CD8-positive, alpha-beta memory T cell (primary cell): ENCODE data around the gene DBNL. TPM values are rescaled to one million over a fixed set of nuclear protein-coding genes. Genes with fewer than 3 reads are reported as not detected.

ENCODE experiments used
- CTCF ChIA-PET: fragments of 350-600 bp; sonication (Branson Sonifier 250); formaldehyde crosslinking; loops from one replicate; lab custom pipeline; 2021; ENCODE audit warnings: antibody characterized with exemption; lab: Charles Lee
- POLR2A ChIA-PET: fragments of 350-600 bp; sonication (Branson Sonifier 250); formaldehyde crosslinking; loops from one replicate; lab custom pipeline; 2021; ENCODE audit warnings: antibody characterized with exemption; lab: Charles Lee
- DNase-seq, 5 donors: peaks; one replicate each; pipeline versions ENCODE4 v3.0.0 to v3.0.0-alpha.2; 2020 to 2022; ENCODE audit warnings: mixed read lengths in 1 of 5
- H3K27ac ChIP-seq: one replicate; pipeline ENCODE4 v1.7.0; 2013; ENCODE audit warnings: low read depth, mild to moderate bottlenecking, low read length, moderate library complexity
- H3K27me3 ChIP-seq: 2 replicates; pipeline ENCODE4 v1.7.0; 2013; ENCODE audit warnings: low read length, mild to moderate bottlenecking; ENCODE audit not compliant: insufficient read depth, poor library complexity, severe bottlenecking
- H3K36me3 ChIP-seq: 2 replicates; pipeline ENCODE4 v1.7.0; 2013; ENCODE audit warnings: mild to moderate bottlenecking, low read length, moderate library complexity; ENCODE audit not compliant: insufficient read depth
- H3K4me1 ChIP-seq: 2 replicates; pipeline ENCODE4 v1.7.0; 2013; ENCODE audit warnings: mild to moderate bottlenecking, low read length, moderate library complexity; ENCODE audit not compliant: insufficient read depth
- H3K4me3 ChIP-seq: 2 replicates; pipeline ENCODE4 v1.7.0; 2013; ENCODE audit warnings: mild to moderate bottlenecking, low read length
- H3K9me3 ChIP-seq: 2 replicates; pipeline ENCODE4 v1.7.0; 2013; ENCODE audit warnings: mild to moderate bottlenecking, low read length
- H3K27ac Mint-ChIP-seq, 8 donors: one replicate each; pipeline ENCODE4 v1.8.0; 2020 to 2021; ENCODE audit warnings: mixed read lengths in 8 of 8, mild to moderate bottlenecking in 6 of 8, inconsistent platforms in 3 of 8, moderate library complexity in 3 of 8
- H3K27me3 Mint-ChIP-seq, 2 donors: one replicate each; pipeline ENCODE4 v1.8.0; 2020 to 2021; ENCODE audit warnings: mixed read lengths in 2 of 2, mild to moderate bottlenecking in 1 of 2, moderate library complexity in 1 of 2
- H3K36me3 Mint-ChIP-seq, 3 donors: one replicate each; pipeline ENCODE4 v1.8.0; 2020 to 2021; ENCODE audit warnings: mixed read lengths in 3 of 3, inconsistent platforms in 1 of 3, mild to moderate bottlenecking in 1 of 3
- H3K4me1 Mint-ChIP-seq, 3 donors: one replicate each; pipeline ENCODE4 v1.8.0; 2020 to 2021; ENCODE audit warnings: mixed read lengths in 3 of 3, inconsistent platforms in 1 of 3, mild to moderate bottlenecking in 1 of 3
- H3K4me3 Mint-ChIP-seq, 7 donors: one replicate each; pipeline ENCODE4 v1.8.0; 2020 to 2021; ENCODE audit warnings: mixed read lengths in 7 of 7, mild to moderate bottlenecking in 6 of 7, moderate library complexity in 4 of 7, inconsistent platforms in 2 of 7
- H3K9me3 Mint-ChIP-seq, 5 donors: one replicate each; pipeline ENCODE4 v1.8.0; 2020 to 2022; ENCODE audit warnings: mixed read lengths in 5 of 5, mild to moderate bottlenecking in 3 of 5, moderate library complexity in 2 of 5, inconsistent platforms in 1 of 5
- polyA plus RNA-seq: library from polyadenylated mRNA; unstranded; fragments of 300-500 nt; fragmentation: Illumina TruSeq; gene quantifications from one replicate; pipeline ENCODE4 v1.2.3, GENCODE V29; 2021
- total RNA-seq, 2 experiments: library from RNA; stranded (reverse); gene quantifications; one replicate each; pipeline ENCODE4 v1.2.3, GENCODE V29; 2021

Gene DBNL
- total and polyA plus RNA-seq, 3 experiments from 2014 or later, result 144 to 184 (median 154) TPM

GRCh38 chr7:44065431-44066110 is 21.1 kb downstream of the DBNL start, which contains the start of gene PGAM2:
TSS of gene PGAM2 (minus strand) at chr7:44065567. CDS start at chr7:44065529, 38 bp downstream.
- Mint-ChIP-seq H3K27me3 (no peaks in the 10 kb centered on the region), H3K9me3 (no peaks in the 10 kb centered on the region), H3K27ac (peak within 1 kb of the TSS in 3 of 8 donors; percentile 52 to 94 (median 71)), H3K36me3 (peaks cover 0 to 17% (median 0%) of the 10 kb centered on the region in 3 donors), H3K4me3 (peak within 1 kb of the TSS in 2 of 7 donors; percentile 37 to 47), H3K4me1 (peaks cover 22 to 32% (median 26%) of the 10 kb centered on the region in 3 donors)
- Histone ChIP-seq H3K36me3 (peaks cover 8% of the 10 kb centered on the region), H3K4me3 (no peak within 1 kb of the TSS), H3K4me1 (peaks cover 16% of the 10 kb centered on the region), H3K27ac (no peak within 1 kb of the TSS), H3K27me3 (no peaks in the 10 kb centered on the region), H3K9me3 (no peaks in the 10 kb centered on the region)
- CTCF ChIA-PET, result interaction anchor here (2.4 kb wide), 1 partner anchor 16 kb away, joined by 7 read pairs; no protein-coding TSS in a partner anchor
- POLR2A ChIA-PET, result interaction anchor here (1.8 to 2.9 kb wide), 2 partner anchors 16 to 21 kb away, joined by 7 to 10 read pairs; partner anchors contain the start of gene DBNL
- DNase-seq, result peak in 1 of 5 donors; percentile 47

GRCh38 chr7:44066111-44066460 is 21.6 kb downstream of the DBNL start:
- Mint-ChIP-seq H3K4me3 (no peak overlapping the region), H3K36me3 (peaks cover 0 to 12% (median 0%) of the 10 kb centered on the region in 3 donors), H3K27me3 (no peaks in the 10 kb centered on the region), H3K27ac (peak overlapping the region in 1 of 8 donors; percentile 52), H3K9me3 (no peaks in the 10 kb centered on the region), H3K4me1 (peaks cover 22 to 32% (median 26%) of the 10 kb centered on the region in 3 donors)
- Histone ChIP-seq H3K27ac (no peak overlapping the region), H3K4me1 (peaks cover 16% of the 10 kb centered on the region), H3K36me3 (peaks cover 4% of the 10 kb centered on the region), H3K27me3 (no peaks in the 10 kb centered on the region), H3K9me3 (no peaks in the 10 kb centered on the region), H3K4me3 (no peak overlapping the region)
- DNase-seq, result no peak
- CTCF ChIA-PET, result interaction anchor here (2.4 kb wide), 1 partner anchor 15 kb away, joined by 7 read pairs; no protein-coding TSS in a partner anchor
- POLR2A ChIA-PET, result interaction anchor here (1.8 to 2.9 kb wide), 2 partner anchors 15 to 21 kb away, joined by 7 to 10 read pairs; partner anchors contain the start of gene DBNL

- Mint-ChIP-seq H3K36me3 (peaks cover 0 to 9% (median 0%) of the 10 kb centered on the region in 3 donors), H3K27me3 (no peaks in the 10 kb centered on the region), H3K4me3 (no peak overlapping the region), H3K4me1 (peaks cover 22 to 32% (median 26%) of the 10 kb centered on the region in 3 donors), H3K27ac (peak overlapping the region in 2 of 8 donors; percentile 8 to 57), H3K9me3 (no peaks in the 10 kb centered on the region)
- peak in 1 of 5 donors; percentile 43 for DNase-seq
- POLR2A ChIA-PET, result interaction anchor here (0.8 to 2.9 kb wide), 4 partner anchors 10 to 22 kb away, joined by 3 to 11 read pairs (median 8); partner anchors contain the start of gene DBNL
- no peak overlapping the region for H3K4me3 ChIP-seq
- peaks cover 16% of the 10 kb centered on the region for H3K4me1 ChIP-seq
- H3K9me3 ChIP-seq, result no peaks in the 10 kb centered on the region
- H3K36me3 ChIP-seq, result no peaks in the 10 kb centered on the region
- H3K27ac ChIP-seq, result no peak overlapping the region
- CTCF ChIA-PET, result interaction anchor here (2.4 kb wide), 1 partner anchor 15 kb away, joined by 7 read pairs; no protein-coding TSS in a partner anchor
- no peaks in the 10 kb centered on the region for H3K27me3 ChIP-seq
Measured at GRCh38 chr7:44066494-44067063, 22.1 kb downstream of the DBNL start.

- peaks cover 0 to 11% (median 0%) of the 10 kb centered on the region in 3 donors for H3K36me3 Mint-ChIP-seq
Measured at GRCh38 chr7:44067064-44067951, 22.8 kb downstream of the DBNL start.

GRCh38 chr7:44068054-44068453 is 23.6 kb downstream of the DBNL start:
- H3K27me3 ChIP-seq, result no peaks in the 10 kb centered on the region
- H3K36me3 ChIP-seq, result no peaks in the 10 kb centered on the region
- Mint-ChIP-seq H3K4me1 (peaks cover 26 to 43% (median 30%) of the 10 kb centered on the region in 3 donors), H3K27ac (peak overlapping the region in 2 of 8 donors; percentile 51 to 83), H3K27me3 (no peaks in the 10 kb centered on the region), H3K36me3 (peaks cover 0 to 16% (median 0%) of the 10 kb centered on the region in 3 donors), H3K9me3 (no peaks in the 10 kb centered on the region), H3K4me3 (no peak overlapping the region)
- ChIA-PET POLR2A (interaction anchor here (1.2 to 1.8 kb wide), 2 partner anchors 18 to 23 kb away, joined by 3 to 11 read pairs; partner anchors contain the start of gene DBNL), CTCF (interaction anchor here (1.4 kb wide), 1 partner anchor 12 kb away, joined by 4 read pairs; no protein-coding TSS in a partner anchor)
- no peak overlapping the region for H3K4me3 ChIP-seq
- H3K27ac ChIP-seq, result no peak overlapping the region
- H3K4me1 ChIP-seq, result peaks cover 16% of the 10 kb centered on the region
- no peaks in the 10 kb centered on the region for H3K9me3 ChIP-seq
- peak in 1 of 5 donors; percentile 23 for DNase-seq

More at GRCh38 chr7:44067064-44067951, 22.8 kb downstream of the DBNL start:
- Histone ChIP-seq H3K9me3 (no peaks in the 10 kb centered on the region), H3K4me3 (no peak overlapping the region), H3K4me1 (peaks cover 16% of the 10 kb centered on the region), H3K36me3 (no peaks in the 10 kb centered on the region), H3K27ac (no peak overlapping the region), H3K27me3 (no peaks in the 10 kb centered on the region)
- Mint-ChIP-seq H3K27me3 (no peaks in the 10 kb centered on the region), H3K4me3 (no peak overlapping the region), H3K27ac (peak overlapping the region in 4 of 8 donors; percentile 8 to 83 (median 37)), H3K4me1 (peaks cover 26 to 36% (median 27%) of the 10 kb centered on the region in 3 donors), H3K9me3 (no peaks in the 10 kb centered on the region)
- POLR2A ChIA-PET, result interaction anchor here (0.8 to 1.8 kb wide), 2 partner anchors 9 to 23 kb away, joined by 3 to 11 read pairs; partner anchors contain the start of gene DBNL
- peak in 1 of 5 donors; percentile 17 for DNase-seq
- CTCF ChIA-PET, result interaction anchor here (1.4 to 2.4 kb wide), 2 partner anchors 13 to 14 kb away, joined by 4 to 7 read pairs; no protein-coding TSS in a partner anchor

GRCh38 chr7:44071726-44072363 is 27.3 kb downstream of the DBNL start:
- H3K27ac Mint-ChIP-seq, result peak overlapping the region; percentile 54 to 89 (median 72)
- H3K4me3 Mint-ChIP-seq, result no peak overlapping the region
- H3K4me1 Mint-ChIP-seq, result peaks cover 14 to 22% (median 18%) of the 10 kb centered on the region in 3 donors
- ChIA-PET POLR2A (interaction anchor here (1.0 kb wide), 1 partner anchor 9 kb away, joined by 5 read pairs; no protein-coding TSS in a partner anchor), CTCF (interaction anchor here (1.0 kb wide), 1 partner anchor 22 kb away, joined by 3 read pairs; no protein-coding TSS in a partner anchor)
- H3K27me3 Mint-ChIP-seq, result no peaks in the 10 kb centered on the region
- Histone ChIP-seq H3K4me1 (peaks cover 3% of the 10 kb centered on the region), H3K27me3 (no peaks in the 10 kb centered on the region), H3K9me3 (no peaks in the 10 kb centered on the region), H3K4me3 (no peak overlapping the region), H3K36me3 (peaks cover 16% of the 10 kb centered on the region), H3K27ac (no peak overlapping the region)
- peak in 1 of 5 donors; percentile 8 for DNase-seq
- peaks cover 0 to 52% (median 1%) of the 10 kb centered on the region in 3 donors for H3K36me3 Mint-ChIP-seq
- H3K9me3 Mint-ChIP-seq, result no peaks in the 10 kb centered on the region
